GM23248 (cell line): ENCODE results near the gene ZBTB45. TPM values are rescaled to one million over a fixed set of nuclear protein-coding genes. Genes with fewer than 3 reads are reported as not detected.
A peak's percentile ranks its signal among the peaks of the same experiment; 100 is the strongest.

ENCODE experiments used
- DNase-seq: peaks from one replicate; pipeline ENCODE4 v3.0.0-alpha.2; 2015
- H2AFZ ChIP-seq: fragments of 200-600 bp; sonication (generic); 2 replicates; pipeline ENCODE4 v1.6.1; 2016; ENCODE audit warnings: antibody characterized with exemption
- H3F3A ChIP-seq: fragments of 200-600 bp; sonication (generic); 2 replicates; pipeline ENCODE4 v1.6.1; 2016; ENCODE audit warnings: mild to moderate bottlenecking, antibody characterized with exemption, mixed run types; ENCODE audit not compliant: insufficient read depth
- H3K27ac ChIP-seq: fragments of 200-600 bp; sonication (generic); 2 replicates; pipeline ENCODE4 v1.5.1; 2016; ENCODE audit warnings: mild to moderate bottlenecking
- H3K27me3 ChIP-seq: fragments of 200-600 bp; sonication (generic); replicated peaks from 2 replicates; pipeline ENCODE4 v1.6.1; 2016; ENCODE audit warnings: mild to moderate bottlenecking; ENCODE audit not compliant: insufficient read depth
- H3K36me3 ChIP-seq: fragments of 200-600 bp; sonication (generic); 2 replicates; pipeline ENCODE4 v1.6.1; 2016; ENCODE audit warnings: low read depth, mild to moderate bottlenecking
- H3K4me1 ChIP-seq: fragments of 200-600 bp; sonication (generic); 2 replicates; pipeline ENCODE4 v1.6.1; 2016; ENCODE audit warnings: mild to moderate bottlenecking; ENCODE audit not compliant: insufficient read depth
- H3K4me2 ChIP-seq: fragments of 200-600 bp; sonication (generic); one replicate; pipeline ENCODE4 v1.6.1; 2016; ENCODE audit warnings: mild to moderate bottlenecking; ENCODE audit not compliant: unreplicated experiment
- H3K4me3 ChIP-seq: fragments of 200-600 bp; sonication (generic); 2 replicates; pipeline ENCODE4 v1.5.1; 2016; ENCODE audit warnings: mild to moderate bottlenecking
- H3K79me2 ChIP-seq: fragments of 200-600 bp; sonication (generic); 2 replicates; pipeline ENCODE4 v1.6.1; 2016; ENCODE audit warnings: mild to moderate bottlenecking; ENCODE audit not compliant: insufficient read depth
- H3K9ac ChIP-seq: fragments of 200-600 bp; sonication (generic); 2 replicates; pipeline ENCODE4 v1.6.1; 2016; ENCODE audit warnings: mild to moderate bottlenecking
- H3K9me2 ChIP-seq: fragments of 200-600 bp; sonication (generic); 2 replicates; pipeline ENCODE4 v1.6.1; 2016; ENCODE audit warnings: mixed run types, mild to moderate bottlenecking, moderate library complexity; ENCODE audit not compliant: insufficient read depth
- H3K9me3 ChIP-seq: fragments of 200-600 bp; sonication (generic); one replicate; pipeline ENCODE4 v1.6.1; 2017; ENCODE audit warnings: low read depth
- H4K20me1 ChIP-seq: fragments of 200-600 bp; sonication (generic); 2 replicates; pipeline ENCODE4 v1.6.0; 2016; ENCODE audit not compliant: insufficient read depth
- EZH2 ChIP-seq: fragments of 200-600 bp; sonication (generic); IDR thresholded peaks from 2 replicates; pipeline ENCODE4 v1.6.1; 2018; ENCODE audit warnings: antibody characterized with exemption, mild to moderate bottlenecking; ENCODE audit not compliant: insufficient read depth, poor library complexity, severe bottlenecking
- EZH2phosphoT487 ChIP-seq: fragments of 200-600 bp; sonication (generic); IDR thresholded peaks from 2 replicates; pipeline ENCODE4 v1.6.1; 2018; ENCODE audit warnings: antibody characterized with exemption, moderate library complexity, mild to moderate bottlenecking, low read depth; ENCODE audit not compliant: insufficient read depth
- WGBS, 2 experiments: methylation state at CpG; one replicate each; pipeline ENCODE4 v1.1.6; 2015 to 2017; ENCODE audit warnings: low lambda C conversion rate in 2 of 2, low coverage in 1 of 2; ENCODE audit errors: missing lambda C conversion rate in 2 of 2; 5-methylcytosine and 5-hydroxymethylcytosine counted together
- in situ Hi-C: fragments of 300-500 bp; cut with MboI; formaldehyde crosslinking; loops from 2 replicates; pipeline ENCODE4 v1.15.0; 2020
- polyA plus RNA-seq: library from polyadenylated mRNA; unstranded; fragments of >200 nt; fragmentation: Nextera tagmentation; extraction: Ambion mirVana; gene quantifications from 2 replicates; pipeline ENCODE4 v1.2.1, GENCODE V29; 2016
- total RNA-seq: library from RNA; depleted of rRNA; stranded (reverse); fragments of >200 nt; shearing (Covaris generic); gene quantifications from 2 replicates; pipeline ENCODE4 v1.2.3, GENCODE V29; 2014

The ZBTB45 gene
- total and polyA plus RNA-seq, 2 experiments from 2014 or later, result 9.0 to 16.0 TPM

GRCh38 chr19:58514564-58515022 lies 5.0 kb downstream of the ZBTB45 start:
- Histone ChIP-seq H3K4me1 (peaks cover 7% of the 10 kb centered on the region), H3K4me2 (no peak overlapping the region), H3K36me3 (peaks cover 5% of the 10 kb centered on the region; the same call in 1 of the 2 replicates), H2AFZ (no peak overlapping the region), H3K9me2 (no peaks in the 10 kb centered on the region), H4K20me1 (no peaks in the 10 kb centered on the region), H3F3A (peaks cover 12% of the 10 kb centered on the region; the same call in 1 of the 2 replicates), H3K9ac (peak overlapping the region; percentile 38), H3K4me3 (no peak overlapping the region; the same call in 1 of the 2 replicates), H3K79me2 (peaks cover 46% of the 10 kb centered on the region), H3K27me3 (no peaks in the 10 kb centered on the region), H3K27ac (no peak overlapping the region), H3K9me3 (no peaks in the 10 kb centered on the region)
- 50 to 74% methylated on average over 3 of the region's 3 CpGs for WGBS, 2 experiments
- no peak for TF ChIP-seq EZH2
- TF ChIP-seq EZH2phosphoT487, result no peak
- no peak for DNase-seq
- in situ Hi-C loops, result no loop called here

- Histone ChIP-seq H3K27ac (no peak overlapping the region), H3K4me3 (no peak overlapping the region; the same call in 1 of the 2 replicates), H3K36me3 (peaks cover 5% of the 10 kb centered on the region; the same call in 1 of the 2 replicates), H3K79me2 (peaks cover 45% of the 10 kb centered on the region), H3K27me3 (no peaks in the 10 kb centered on the region), H3K4me1 (peaks cover 7% of the 10 kb centered on the region), H3K4me2 (no peak overlapping the region), H3K9me3 (no peaks in the 10 kb centered on the region), H3F3A (peaks cover 10% of the 10 kb centered on the region; the same call in 1 of the 2 replicates), H3K9me2 (no peaks in the 10 kb centered on the region), H2AFZ (no peak overlapping the region), H3K9ac (peak overlapping the region; percentile 38), H4K20me1 (no peaks in the 10 kb centered on the region)
- peak; percentile 85 for DNase-seq
- 35 to 41% methylated on average over 56 to 66 of the region's 66 CpGs for WGBS, 2 experiments
- TF ChIP-seq EZH2, result no peak
- TF ChIP-seq EZH2phosphoT487, result no peak
- in situ Hi-C loops, result no loop called here
Measured at GRCh38 chr19:58513694-58514563, 5.7 kb downstream of the ZBTB45 start.

- Histone ChIP-seq H3K4me2 (no peak overlapping the region), H3K36me3 (peaks cover 5% of the 10 kb centered on the region; the same call in 1 of the 2 replicates), H3F3A (0 out of 2 replicates have a peak, but pooled peaks cover 3% of the 10 kb centered on the region), H3K27ac (no peak overlapping the region), H3K79me2 (peaks cover 39% of the 10 kb centered on the region), H3K4me1 (peaks cover 4% of the 10 kb centered on the region), H4K20me1 (no peaks in the 10 kb centered on the region), H3K9ac (peak overlapping the region; percentile 32; the same call in 1 of the 2 replicates), H3K9me2 (no peaks in the 10 kb centered on the region), H3K9me3 (no peaks in the 10 kb centered on the region), H2AFZ (no peak overlapping the region), H3K4me3 (no peak overlapping the region), H3K27me3 (no peaks in the 10 kb centered on the region)
- in situ Hi-C loops, result no loop called here
- TF ChIP-seq EZH2phosphoT487, result no peak
- TF ChIP-seq EZH2, result no peak
- no peak for DNase-seq
- WGBS, 2 experiments, result 77 to 81% methylated on average over 10 of the region's 10 CpGs
Measured at GRCh38 chr19:58513213-58513693, 6.4 kb downstream of the ZBTB45 start.

- TF ChIP-seq EZH2 (no peak), EZH2phosphoT487 (no peak)
- DNase-seq, result no peak
- Histone ChIP-seq H3K9me2 (no peaks in the 10 kb centered on the region), H3K4me1 (no peaks in the 10 kb centered on the region), H3K4me3 (no peak within 1 kb of the TSS), H3K27me3 (no peaks in the 10 kb centered on the region), H2AFZ (no peak within 1 kb of the TSS), H4K20me1 (no peaks in the 10 kb centered on the region), H3K36me3 (peaks cover 5% of the 10 kb centered on the region; the same call in 1 of the 2 replicates), H3F3A (no peaks in the 10 kb centered on the region), H3K27ac (no peak within 1 kb of the TSS), H3K79me2 (peaks cover 23% of the 10 kb centered on the region), H3K9ac (no peak within 1 kb of the TSS), H3K9me3 (no peaks in the 10 kb centered on the region), H3K4me2 (no peak within 1 kb of the TSS)
- 76 to 85% methylated on average over 24 of the region's 25 CpGs for WGBS, 2 experiments
- in situ Hi-C loops, result no loop called here
Measured at GRCh38 chr19:58511353-58512208, 8.0 kb downstream of the ZBTB45 start, which contains the start of gene SLC27A5. SLC27A5 (minus strand) TSS chr19:58511992; CDS start chr19:58511955, 37 bp downstream.
